Neural progenitor cell (in vitro differentiated cells): ENCODE measurements around the gene KIAA2012.

Experiments
- EZH2 ChIP-seq: fragments of 200-600 bp; sonication (generic); IDR thresholded peaks from 2 replicates; pipeline ENCODE4 v1.6.1; 2017; ENCODE audit warnings: antibody characterized with exemption, mild to moderate bottlenecking, moderate library complexity
- TF ChIP-seq, protein P1 (sequence below): fragments of 200-600 bp; sonication (generic); IDR thresholded peaks from 2 replicates; pipeline ENCODE4 v1.5.1; 2017; ENCODE audit warnings: antibody characterized with exemption, mild to moderate bottlenecking

DNA sequence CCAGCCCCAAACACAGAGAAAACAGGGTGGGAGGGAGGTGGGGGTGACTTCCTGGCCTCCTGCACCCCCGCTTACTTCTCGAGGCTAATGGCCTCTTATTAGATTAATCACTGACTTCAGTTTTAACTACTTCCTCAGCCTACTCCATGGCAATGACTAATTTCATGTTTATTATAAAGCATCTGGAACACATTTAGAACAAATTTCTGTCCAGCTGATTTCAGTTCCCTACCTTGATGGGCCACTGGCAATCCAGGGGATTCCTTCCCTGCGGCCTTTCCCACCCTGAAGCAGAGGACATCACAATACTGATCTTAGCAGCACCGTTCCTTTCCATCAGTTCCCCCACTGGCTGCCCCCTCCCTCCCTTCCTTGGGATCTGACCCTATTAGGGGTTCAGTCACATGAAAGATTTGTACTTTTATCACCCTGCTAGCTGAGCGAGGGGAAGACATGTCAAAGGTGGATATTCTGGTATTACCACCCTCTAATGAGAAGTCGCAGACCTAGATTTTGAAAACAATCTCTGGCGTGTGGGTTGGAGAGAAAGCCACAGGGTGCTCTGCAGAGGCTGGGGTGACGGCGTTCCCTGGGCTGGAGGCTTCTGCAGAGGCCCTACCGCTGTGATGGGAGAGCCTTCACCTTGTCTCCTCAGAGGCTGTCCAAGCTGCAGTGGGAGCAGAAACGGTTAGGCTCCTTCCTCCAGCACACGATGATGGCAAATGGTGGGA is 67.6 kb downstream of the KIAA2012 start:
- TF ChIP-seq, protein P1, sequence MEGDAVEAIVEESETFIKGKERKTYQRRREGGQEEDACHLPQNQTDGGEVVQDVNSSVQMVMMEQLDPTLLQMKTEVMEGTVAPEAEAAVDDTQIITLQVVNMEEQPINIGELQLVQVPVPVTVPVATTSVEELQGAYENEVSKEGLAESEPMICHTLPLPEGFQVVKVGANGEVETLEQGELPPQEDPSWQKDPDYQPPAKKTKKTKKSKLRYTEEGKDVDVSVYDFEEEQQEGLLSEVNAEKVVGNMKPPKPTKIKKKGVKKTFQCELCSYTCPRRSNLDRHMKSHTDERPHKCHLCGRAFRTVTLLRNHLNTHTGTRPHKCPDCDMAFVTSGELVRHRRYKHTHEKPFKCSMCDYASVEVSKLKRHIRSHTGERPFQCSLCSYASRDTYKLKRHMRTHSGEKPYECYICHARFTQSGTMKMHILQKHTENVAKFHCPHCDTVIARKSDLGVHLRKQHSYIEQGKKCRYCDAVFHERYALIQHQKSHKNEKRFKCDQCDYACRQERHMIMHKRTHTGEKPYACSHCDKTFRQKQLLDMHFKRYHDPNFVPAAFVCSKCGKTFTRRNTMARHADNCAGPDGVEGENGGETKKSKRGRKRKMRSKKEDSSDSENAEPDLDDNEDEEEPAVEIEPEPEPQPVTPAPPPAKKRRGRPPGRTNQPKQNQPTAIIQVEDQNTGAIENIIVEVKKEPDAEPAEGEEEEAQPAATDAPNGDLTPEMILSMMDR = no peak
- TF ChIP-seq EZH2 = no peak
